OCI-M1 (cell line): ENCODE results near the gene PCNX1.
"Not testable (repeated sequence)": the region's sequence is repeated elsewhere in the genome, so short reads cannot be mapped to it uniquely, and the experiment has no call there.

Source experiments
- DNase-seq: peaks from one replicate; lab custom pipeline; 2025; lab: John Stamatoyannopoulos, UW

Gene PCNX1

DNA sequence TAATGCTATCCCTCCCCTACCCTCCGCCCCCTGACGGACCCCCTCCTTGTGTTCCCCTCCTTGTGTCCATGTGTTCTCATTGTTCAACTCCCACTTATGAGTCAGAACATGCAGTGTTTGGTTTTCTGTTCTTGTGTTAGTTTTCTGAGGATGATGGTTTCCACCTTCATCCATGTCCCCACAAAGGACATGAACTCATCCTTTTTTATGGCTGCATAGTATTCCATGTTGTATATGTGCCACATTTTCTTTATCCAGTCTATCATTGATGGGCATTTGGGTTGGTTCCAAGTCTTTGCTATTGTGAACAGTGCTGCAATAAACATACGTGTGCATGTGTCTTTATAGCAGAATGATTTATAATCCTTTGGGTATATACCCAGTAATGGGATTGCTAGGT, 112.7 kb downstream of the PCNX1 start:
- DNase-seq = not testable (repeated sequence)

DNA sequence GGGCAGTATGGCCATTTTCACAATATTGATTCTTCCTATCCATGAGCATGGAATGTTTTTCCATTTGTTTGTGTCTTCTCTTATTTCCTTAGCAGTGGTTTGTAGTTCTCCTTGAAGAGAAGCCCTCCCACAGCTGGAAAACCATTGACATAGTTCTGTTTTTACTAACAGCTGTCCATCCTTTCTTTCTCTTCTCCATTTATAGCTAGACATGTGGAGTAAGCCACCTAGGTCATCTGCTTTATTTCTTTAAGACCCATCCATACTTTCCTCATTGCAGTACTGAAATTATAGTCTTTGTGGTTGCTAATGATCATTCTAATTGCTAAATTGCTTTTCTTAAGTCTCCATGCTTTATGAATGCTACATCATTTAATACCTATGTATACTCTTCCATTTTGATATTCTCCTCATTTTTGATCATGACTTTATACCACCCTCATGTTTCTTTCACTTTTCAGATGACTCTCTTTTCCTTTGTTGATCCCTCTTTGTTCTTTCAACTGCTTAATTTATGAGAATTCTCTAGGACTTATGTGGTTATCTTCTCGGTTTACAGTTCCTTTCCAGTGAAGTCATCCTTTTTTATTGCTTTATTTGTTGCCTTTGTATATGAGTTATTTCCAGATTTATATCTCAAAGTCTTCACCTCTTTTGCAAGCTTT, 114.2 kb downstream of the PCNX1 start:
- DNase-seq = no peak

- no peak for DNase-seq
These were observed 115.0 kb downstream of the PCNX1 start for GRCh38 chr14:71022012-71022869.

DNA sequence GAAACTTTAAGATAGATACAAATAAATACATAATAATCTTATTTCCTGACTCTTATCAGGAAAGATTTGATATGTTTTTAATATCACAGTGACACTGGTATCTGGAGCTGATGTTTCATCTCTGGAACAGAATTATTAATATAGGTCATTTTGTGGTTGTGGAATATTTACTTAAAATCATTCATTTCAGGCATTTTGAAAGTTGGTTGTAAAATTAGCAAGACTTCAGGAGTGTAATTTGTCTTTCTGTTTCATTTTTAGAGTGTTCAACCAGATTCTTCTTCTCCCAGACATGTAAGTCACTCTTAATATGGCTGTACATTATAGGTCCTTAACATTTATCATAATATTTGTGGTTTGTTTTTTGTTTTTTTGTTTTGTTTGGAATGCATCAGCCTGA, 115.7 kb downstream of the PCNX1 start:
- DNase-seq = no peak

DNA sequence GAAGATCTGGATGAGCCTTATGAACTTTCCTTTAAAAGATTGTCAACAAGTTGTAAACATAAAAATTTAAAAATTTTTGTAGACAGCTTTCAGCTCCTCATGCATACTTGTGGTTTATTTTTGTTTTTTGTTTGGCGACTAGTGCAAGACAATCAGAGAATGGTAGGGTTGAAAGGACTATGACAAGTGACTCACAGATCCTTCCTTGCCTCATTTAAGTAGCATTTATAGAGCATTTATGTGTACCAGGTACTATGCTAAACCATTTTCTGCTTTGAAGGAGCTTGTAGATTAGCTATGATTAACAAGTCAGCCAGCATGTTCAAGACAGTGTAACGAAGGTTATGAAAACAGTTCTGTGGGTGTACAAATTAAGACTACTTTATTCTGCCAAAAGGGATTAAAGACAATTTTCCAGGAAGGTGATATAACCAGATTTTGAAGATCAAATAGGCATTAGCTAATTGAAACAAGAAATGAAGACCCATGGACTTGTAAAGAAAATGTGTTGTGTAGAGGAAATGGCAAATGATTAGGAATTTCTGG, 122.0 kb downstream of the PCNX1 start:
- no peak for DNase-seq

GRCh38 chr14:71031000-71031399, 123.7 kb downstream of the PCNX1 start:
- no peak for DNase-seq

DNA sequence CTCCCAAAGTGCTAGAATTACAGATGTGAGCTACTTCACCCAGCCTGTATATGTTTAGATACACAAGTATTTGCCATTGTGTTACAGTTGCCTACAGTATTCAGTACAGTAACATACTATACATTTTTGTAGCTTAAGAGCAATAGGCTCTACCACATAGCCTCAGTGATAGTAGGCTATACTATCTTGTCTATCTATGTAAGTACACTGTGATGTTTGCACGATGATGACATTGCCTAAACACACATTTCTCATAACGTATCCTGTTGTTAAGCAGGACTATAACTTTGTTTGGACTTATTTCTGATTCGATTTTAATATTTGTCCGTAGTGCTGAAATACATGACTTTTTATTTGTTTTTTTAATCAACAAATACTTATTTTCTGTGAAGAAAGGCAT, 129.2 kb downstream of the PCNX1 start:
- no peak for DNase-seq

- DNase-seq = no peak
These were observed 141.1 kb downstream of the PCNX1 start for GRCh38 chr14:71048393-71048792.

DNA sequence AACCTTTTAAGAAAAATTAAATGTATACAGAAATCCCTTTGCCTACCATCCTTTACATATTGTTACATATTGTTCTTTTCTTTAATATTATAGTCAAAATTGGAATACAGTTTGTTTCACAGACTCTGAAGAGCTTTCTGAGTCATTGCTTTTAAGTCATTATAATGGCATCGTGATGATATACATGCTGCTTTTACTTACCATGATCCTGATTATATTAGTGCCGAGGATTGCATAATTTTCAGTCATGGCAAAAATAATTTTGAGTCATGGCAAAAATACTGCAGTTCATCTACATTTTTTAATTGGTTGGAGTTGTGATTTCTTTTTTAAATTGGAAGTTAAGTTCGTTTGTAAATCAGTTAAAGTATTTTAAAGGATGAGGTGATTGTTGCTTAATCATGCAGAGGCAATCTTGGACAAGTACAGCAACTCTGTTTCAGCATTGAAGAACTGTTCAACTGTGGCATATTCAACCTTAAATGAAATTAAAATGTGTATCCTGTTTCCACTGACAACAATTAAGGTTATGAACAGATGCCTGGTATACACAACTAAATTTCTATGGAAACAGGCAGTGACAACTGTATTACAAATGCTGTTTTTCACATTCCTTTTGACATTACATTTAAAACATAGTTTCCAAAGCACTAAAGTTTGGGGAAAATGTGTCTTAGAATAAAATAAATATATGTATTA, 142.3 kb downstream of the PCNX1 start:
- DNase-seq = no peak

DNA sequence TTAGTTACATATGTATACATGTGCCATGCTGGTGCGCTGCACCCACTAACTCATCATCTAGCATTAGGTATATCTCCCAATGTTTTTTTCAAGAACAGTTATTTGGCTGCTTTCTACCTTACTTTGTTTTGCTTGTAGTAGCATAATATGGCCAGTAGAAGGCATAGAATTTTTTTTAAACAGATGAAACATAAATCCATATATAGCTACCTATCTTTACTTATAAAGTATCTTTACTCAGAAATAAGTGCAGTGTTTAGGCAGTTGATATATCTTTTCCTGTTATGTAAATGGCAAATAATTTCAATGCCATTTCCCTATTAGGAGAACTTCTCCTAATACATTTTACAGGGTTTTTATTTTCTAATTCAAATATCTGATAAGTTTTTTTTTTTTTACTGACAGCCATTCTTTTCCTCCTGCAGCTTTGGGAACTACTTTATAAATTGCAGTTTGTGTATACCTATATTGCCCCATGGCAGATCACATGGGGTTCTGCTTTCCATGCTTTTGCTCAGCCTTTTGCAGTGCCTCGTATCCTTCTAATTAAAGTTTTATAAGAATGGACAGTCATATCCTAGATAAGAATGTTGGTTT, 143.1 kb downstream of the PCNX1 start:
- peak; percentile 33 for DNase-seq

GRCh38 chr14:71054706-71055105, 147.4 kb downstream of the PCNX1 start:
- DNase-seq = no peak

DNA sequence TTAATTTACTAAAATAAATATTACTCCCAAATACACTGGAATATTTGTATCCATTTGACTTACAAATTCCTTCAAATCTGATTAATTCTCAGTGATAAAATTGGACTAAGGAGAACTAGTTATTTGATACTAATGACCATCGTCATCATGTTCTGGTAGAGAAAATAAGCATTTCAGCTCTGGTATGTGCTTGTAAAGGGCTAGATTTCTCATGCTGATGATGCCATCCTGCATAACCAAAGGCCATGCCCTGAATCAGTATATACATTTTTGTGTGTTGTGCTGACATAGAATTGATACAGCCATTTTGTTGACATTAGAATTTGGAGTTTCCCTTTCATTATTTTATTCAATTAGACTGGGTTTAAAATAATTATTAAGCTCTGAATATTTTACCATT, 148.9 kb downstream of the PCNX1 start:
- no peak for DNase-seq

GRCh38 chr14:71060274-71060673, 153.0 kb downstream of the PCNX1 start:
- no peak for DNase-seq

- DNase-seq = peak; percentile 7
These were observed 153.7 kb downstream of the PCNX1 start for GRCh38 chr14:71060825-71061455.

DNA sequence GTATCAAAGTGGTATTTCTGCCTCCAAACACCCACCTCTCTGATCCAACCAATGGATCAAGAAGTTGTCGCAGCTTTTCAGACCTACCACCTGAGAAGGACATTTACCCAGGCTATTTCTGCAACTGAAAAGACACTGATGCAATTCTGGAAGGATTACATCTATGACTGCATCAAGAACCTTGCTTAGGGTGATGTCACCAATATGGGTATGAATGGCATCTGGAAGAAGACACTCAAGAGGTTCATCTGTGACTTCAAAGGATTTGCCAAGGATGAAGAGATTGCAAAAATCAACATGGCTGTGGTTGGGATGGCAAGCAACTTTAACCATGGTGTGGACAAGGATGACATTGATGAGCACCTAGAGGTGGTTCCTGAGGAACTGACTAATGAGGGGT, 154.2 kb downstream of the PCNX1 start:
- no peak for DNase-seq

DNA sequence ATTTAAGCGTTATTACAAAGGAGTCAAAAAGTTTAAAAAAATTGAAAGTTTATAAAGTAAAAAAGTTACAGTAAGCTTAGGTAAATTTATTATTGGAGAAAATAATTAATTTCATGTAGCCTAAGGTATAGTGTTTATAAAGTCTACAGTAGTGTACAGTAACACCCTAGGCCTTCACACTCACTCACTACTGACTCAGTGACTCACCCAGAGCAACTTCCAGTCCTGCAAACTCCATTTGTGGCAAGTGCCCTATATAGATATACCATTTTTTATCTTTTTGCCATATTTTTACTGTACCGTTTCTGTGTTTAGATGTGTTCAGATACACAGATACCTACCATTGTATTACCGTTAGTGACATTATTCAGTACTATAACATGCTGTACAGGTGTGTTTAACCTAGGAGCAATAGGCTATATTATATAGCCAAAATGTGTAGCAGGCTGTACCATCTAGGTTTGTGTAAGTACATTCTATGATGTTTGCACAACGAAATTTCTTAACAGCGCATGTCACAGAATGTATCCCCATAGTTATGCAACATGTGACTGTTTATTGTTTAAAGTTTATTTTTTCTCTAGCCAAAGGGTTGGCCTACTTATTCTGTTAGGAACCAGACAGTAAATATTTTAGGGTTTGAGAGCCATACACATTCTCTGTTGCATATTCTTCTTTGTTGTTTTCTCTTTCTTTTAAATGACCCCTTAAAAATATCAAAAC, 155.5 kb downstream of the PCNX1 start:
- no peak for DNase-seq

- DNase-seq = no peak
These were observed 156.1 kb downstream of the PCNX1 start for GRCh38 chr14:71063351-71063750.

DNA sequence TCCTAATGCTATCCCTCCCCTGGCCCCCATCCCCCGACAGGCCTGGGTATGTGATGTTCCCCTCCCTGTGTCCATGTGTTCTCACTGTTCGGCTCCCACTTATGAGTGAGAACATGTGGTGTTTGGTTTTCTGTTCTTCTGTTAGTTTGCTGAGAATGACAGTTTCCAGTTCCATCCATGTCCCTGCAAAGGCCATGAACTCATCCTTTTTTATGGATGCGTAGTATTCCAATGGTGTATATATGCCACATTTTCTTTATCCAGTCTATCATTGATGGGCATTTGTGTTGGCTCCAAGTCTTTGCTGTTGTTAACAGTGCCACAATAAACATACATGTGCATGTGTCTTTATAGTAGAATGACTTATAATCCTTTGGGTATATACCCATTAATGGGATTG, 157.5 kb downstream of the PCNX1 start:
- DNase-seq = not testable (repeated sequence)

GRCh38 chr14:71070169-71070568, 162.9 kb downstream of the PCNX1 start:
- DNase-seq = no peak

DNA sequence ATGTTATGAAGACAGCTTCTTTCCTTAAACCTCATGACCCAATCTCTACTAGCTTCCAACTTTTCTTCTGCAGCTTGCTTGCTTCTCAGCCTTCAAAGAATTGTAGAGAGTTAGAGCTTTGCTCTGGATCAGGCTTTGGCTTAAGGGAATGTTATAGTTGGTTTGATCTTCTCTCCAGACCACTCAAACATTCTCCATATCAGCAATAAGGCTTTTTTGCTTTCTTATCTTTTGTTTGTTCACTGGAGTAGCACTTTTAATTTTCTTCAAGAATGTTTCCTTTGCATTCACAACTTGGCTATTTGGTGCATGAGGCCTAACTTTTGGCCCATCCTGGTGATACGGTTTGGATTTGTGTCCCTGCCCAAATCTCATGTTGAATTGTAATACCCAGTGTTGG, 163.8 kb downstream of the PCNX1 start:
- DNase-seq = no peak

DNA sequence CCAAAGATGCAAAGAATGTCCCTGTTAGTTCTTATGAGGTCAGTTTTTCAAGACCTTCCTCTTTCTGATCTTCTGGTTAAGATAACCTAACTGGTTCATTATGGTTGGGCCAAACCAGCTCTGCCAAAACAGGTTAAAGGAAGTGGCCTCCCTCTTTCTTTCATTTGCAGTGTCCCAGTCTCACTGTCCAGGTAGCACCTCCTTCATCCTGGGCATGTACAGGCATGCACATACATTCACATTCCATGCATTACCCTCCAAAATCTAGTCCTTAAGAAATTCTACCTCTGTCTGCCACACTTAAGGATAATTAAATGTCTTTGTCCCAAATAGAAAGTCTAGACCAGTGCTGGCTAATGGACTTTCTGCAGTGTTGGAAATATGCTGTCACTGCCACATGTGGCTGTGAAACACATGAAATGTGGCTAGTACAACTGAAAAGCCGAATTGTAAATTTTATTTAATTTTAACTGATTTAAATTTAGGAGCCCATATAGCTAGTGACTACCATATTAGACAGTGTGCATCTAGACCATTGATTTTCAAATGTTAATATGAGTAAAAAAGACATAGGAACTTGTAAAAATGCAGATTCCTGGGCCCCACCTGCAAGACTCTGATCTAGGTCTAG, 169.3 kb downstream of the PCNX1 start:
- no peak for DNase-seq
